Measurements from ENCODE around the gene FUS.

- TF ChIP-seq CTCF (IDR thresholded peaks at IDR 0.05; ENCODE audit: extremely low read depth in 1 of 2, insufficient read depth in 1 of 2, low read depth in 1 of 2, low read length in 2 of 2) (no peak), EZH2 (IDR thresholded peaks at IDR 0.05; ENCODE audit: borderline replicate concordance, low read depth, low read length, severe bottlenecking) (no peak), POLR2A (IDR thresholded peaks at IDR 0.05; ENCODE audit: low read depth, low read length) (peak; percentile 100), MYC (IDR thresholded peaks at IDR 0.05; ENCODE audit: low read depth, low read length) (no peak), POLR2AphosphoS5 (IDR thresholded peaks at IDR 0.05; ENCODE audit: insufficient read depth, low read depth, low read length) (peak; percentile 100), MAX (IDR thresholded peaks at IDR 0.05; ENCODE audit: insufficient read depth, insufficient read length) (peak; percentile 8), GATA2 (IDR thresholded peaks at IDR 0.05; ENCODE audit: insufficient read depth, insufficient read length, low read depth, low read length) (no peak), JUN (IDR thresholded peaks at IDR 0.05; ENCODE audit: borderline replicate concordance, insufficient read depth, insufficient read length, low read depth) (no peak), FOS (IDR thresholded peaks at IDR 0.05; ENCODE audit: borderline replicate concordance, insufficient read depth, low read length) (no peak)
Measured at GRCh38 chr16:31179747-31180459, at the start of gene FUS.
